Pancreas (tissue), 10 donors: ENCODE results near the gene AMH. TPM values are rescaled to one million over a fixed set of nuclear protein-coding genes. Genes with fewer than 3 reads are reported as not detected.
A peak's percentile ranks its signal among the peaks of the same experiment; 100 is the strongest.

Experiments used
- ATAC-seq, 4 donors: fragments of 200-7000 bp; cut with Tn5 transposase; one replicate each; pipeline versions ENCODE4 v1.8.0 to v1.9.1; 2020; ENCODE audit warnings: mild to moderate bottlenecking in 4 of 4, moderate library complexity in 4 of 4
- DNase-seq, 6 donors: peaks; one replicate each; pipeline ENCODE4 v3.0.0-alpha.2; 2020
- FAIRE-seq: peaks from 2 replicates; lab custom pipeline; 2012; peaks lifted over from hg19 to GRCh38; lab: Jason Lieb, UNC
- H3K27ac ChIP-seq, 4 donors: fragments of 200-600 bp; sonication (generic); 1 replicate in 3 of 4; 2 replicates in 1 of 4; pipeline versions ENCODE4 v1.5.0 to v1.8.0; 2020
- H3K27me3 ChIP-seq, 4 donors: fragments of 200-600 bp; one replicate each; pipeline ENCODE4 v1.8.0; 2021
- H3K36me3 ChIP-seq, 3 donors: fragments of 200-600 bp; sonication (generic) in 1 of 3; one replicate each; pipeline versions ENCODE4 v1.5.0 to v1.8.0; 2020 to 2021
- H3K4me1 ChIP-seq, 3 donors: fragments of 200-600 bp; one replicate each; pipeline ENCODE4 v1.8.0; 2021
- H3K4me3 ChIP-seq, 4 donors: fragments of 200-600 bp; sonication (generic) in 2 of 4; one replicate each; pipeline versions ENCODE4 v1.5.0 to v1.8.0; 2020 to 2021
- H3K9me3 ChIP-seq, 4 donors: fragments of 200-600 bp; one replicate each; pipeline ENCODE4 v1.8.0; 2021
- WGBS, 2 donors: extraction: QIAGEN DNeasy Blood & Tissue Kit; methylation state at CpG; one replicate each; pipeline ENCODE4 v1.1.7; 2013; 5-methylcytosine and 5-hydroxymethylcytosine counted together
- intact Hi-C, 3 donors: fragments of 100-400 bp; cut with DNase I; formaldehyde crosslinking; loops; one replicate each; pipeline versions ENCODE4 v1.11.1 to v1.14.2; 2022
- polyA plus RNA-seq, 2 donors: library from polyadenylated mRNA; stranded (reverse); fragments of 200-250 nt; gene quantifications; one replicate each; pipeline ENCODE4 v1.2.3, GENCODE V29; 2013
- total RNA-seq, 6 donors: library from RNA; stranded (reverse); fragmentation: NEBNext Ultra II Directional in 4 of 6; extraction: Animal tissue kit (Norgen Biotek cat#: 25700) in 4 of 6; gene quantifications; one replicate each; pipeline versions ENCODE4 v1.2.1 to v1.2.4, GENCODE V29; 2021 to 2023
- TF ChIP-seq, protein P1 (sequence below), 4 donors: fragments of 200-600 bp; sonication (generic) in 3 of 4; IDR thresholded peaks; one replicate each; pipeline versions ENCODE4 v1.5.0 to v1.8.0; 2021; ENCODE audit warnings: antibody characterized with exemption in 4 of 4
- donor health status: healthy with polysubstance abuse.
- donor health status: DM: no; HTN: no; CAD: no; lungs with moderate emphysema.
- donor health status: DM: no; HTN: no; CAD: no.
- donor health status: control.
- donor health status: control.
- donor health status: Bipolar disorder and iron deficiency.
- donor health status: DM: yes; HTN: yes; CAD: no.
- donor health status: DM: no; HTN: no; CAD: no.
- donor health status: DM: no; HTN: no; CAD: no.
- donor health status: DM: yes; HTN: yes; CAD: no.

The AMH gene
- total and polyA plus RNA-seq, 8 donors: 1.4 to 9.5 (median 2.4) TPM

DNA sequence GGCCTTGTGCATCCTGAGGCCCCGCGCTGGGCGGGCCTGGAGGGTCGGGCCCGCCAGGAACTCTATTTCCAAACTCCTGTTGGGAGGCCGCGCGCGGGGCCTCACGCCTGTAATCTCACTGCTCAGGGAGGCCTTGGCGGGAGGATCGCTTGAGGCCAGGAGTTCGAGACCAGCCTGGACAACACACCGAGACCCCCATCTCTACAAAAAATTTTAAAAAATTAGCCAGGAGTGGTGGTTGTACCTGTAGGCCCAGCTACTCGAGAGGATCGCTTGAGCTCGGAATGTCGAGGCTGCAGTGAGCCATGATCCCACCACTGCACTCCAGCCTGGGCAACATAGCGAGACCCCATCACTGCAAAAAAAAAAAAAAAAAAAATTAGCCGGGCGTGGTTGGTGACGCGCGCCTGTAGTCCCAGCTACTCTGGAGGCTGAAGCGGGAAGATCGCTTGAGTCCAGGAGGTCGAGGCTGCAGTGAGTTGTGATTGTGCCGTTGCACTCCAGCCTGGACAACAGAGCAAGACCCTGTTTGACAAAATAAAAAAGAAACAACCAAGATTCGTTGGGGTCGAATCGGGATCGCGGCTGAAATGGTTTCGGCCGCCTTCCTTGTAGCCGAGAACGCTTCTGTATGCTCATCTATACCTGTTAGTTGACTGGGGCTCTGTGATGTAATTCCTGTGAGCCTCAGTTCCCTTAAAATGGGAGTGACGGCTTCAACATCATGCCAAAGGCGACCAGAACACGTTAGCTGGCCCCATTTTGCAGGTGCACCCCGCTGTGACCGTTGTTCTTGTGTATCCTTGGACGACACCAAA is 11.9 kb upstream of the AMH start:
- ATAC-seq (no peak), FAIRE-seq (no peak), DNase-seq (peak in 1 of 6 donors; percentile 29)
- Histone ChIP-seq H3K9me3 (no peaks in the 10 kb centered on the region), H3K27me3 (no peaks in the 10 kb centered on the region), H3K27ac (peak overlapping the region; percentile 96 to 100 (median 98)), H3K36me3 (peaks cover 0 to 10% (median 0%) of the 10 kb centered on the region in 3 donors), H3K4me1 (peaks cover 12 to 48% (median 38%) of the 10 kb centered on the region in 3 donors), H3K4me3 (peak overlapping the region; percentile 82 to 96 (median 94))
- TF ChIP-seq, protein P1, sequence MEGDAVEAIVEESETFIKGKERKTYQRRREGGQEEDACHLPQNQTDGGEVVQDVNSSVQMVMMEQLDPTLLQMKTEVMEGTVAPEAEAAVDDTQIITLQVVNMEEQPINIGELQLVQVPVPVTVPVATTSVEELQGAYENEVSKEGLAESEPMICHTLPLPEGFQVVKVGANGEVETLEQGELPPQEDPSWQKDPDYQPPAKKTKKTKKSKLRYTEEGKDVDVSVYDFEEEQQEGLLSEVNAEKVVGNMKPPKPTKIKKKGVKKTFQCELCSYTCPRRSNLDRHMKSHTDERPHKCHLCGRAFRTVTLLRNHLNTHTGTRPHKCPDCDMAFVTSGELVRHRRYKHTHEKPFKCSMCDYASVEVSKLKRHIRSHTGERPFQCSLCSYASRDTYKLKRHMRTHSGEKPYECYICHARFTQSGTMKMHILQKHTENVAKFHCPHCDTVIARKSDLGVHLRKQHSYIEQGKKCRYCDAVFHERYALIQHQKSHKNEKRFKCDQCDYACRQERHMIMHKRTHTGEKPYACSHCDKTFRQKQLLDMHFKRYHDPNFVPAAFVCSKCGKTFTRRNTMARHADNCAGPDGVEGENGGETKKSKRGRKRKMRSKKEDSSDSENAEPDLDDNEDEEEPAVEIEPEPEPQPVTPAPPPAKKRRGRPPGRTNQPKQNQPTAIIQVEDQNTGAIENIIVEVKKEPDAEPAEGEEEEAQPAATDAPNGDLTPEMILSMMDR (IDR thresholded peaks at IDR 0.05): no peak
- WGBS, 2 donors: 40 to 46% methylated on average over 41 to 43 of the region's 43 CpGs
- intact Hi-C loops: loop anchor here in 1 of 3 donors (5.0 to 10.0 kb wide), 2 partner anchors 35 to 82 kb away; partner anchors contain the start of gene AP3D1

DNA sequence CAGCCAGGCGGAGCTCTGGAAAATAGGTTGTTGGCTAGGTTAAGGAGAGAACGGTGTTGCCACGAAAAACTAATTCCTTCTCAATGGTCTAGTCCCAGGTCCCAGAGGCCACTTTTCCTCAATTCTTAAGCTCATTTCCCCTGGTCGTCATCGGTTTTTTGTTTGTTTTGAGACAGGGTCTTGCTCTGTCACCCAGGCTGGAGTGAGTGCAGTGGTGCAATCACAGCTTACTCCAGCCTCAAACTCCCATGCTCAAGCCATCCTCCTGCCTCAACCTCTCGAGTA is 11.3 kb upstream of the AMH start:
- Histone ChIP-seq H3K27ac (no peak overlapping the region), H3K9me3 (no peaks in the 10 kb centered on the region), H3K36me3 (peaks cover 0 to 10% (median 0%) of the 10 kb centered on the region in 3 donors), H3K4me3 (peak overlapping the region in 3 of 4 donors; percentile 92 to 96 (median 95)), H3K4me1 (peaks cover 12 to 48% (median 38%) of the 10 kb centered on the region in 3 donors), H3K27me3 (no peaks in the 10 kb centered on the region)
- TF ChIP-seq, protein P1 (IDR thresholded peaks at IDR 0.05): no peak
- intact Hi-C loops: loop anchor here in 1 of 3 donors (5.0 to 10.0 kb wide), 2 partner anchors 34 to 83 kb away; partner anchors contain the start of gene AP3D1
- ATAC-seq (no peak), DNase-seq (no peak), FAIRE-seq (no peak)
- 73 to 87% methylated on average over 6 of the region's 6 CpGs for WGBS, 2 donors

DNA sequence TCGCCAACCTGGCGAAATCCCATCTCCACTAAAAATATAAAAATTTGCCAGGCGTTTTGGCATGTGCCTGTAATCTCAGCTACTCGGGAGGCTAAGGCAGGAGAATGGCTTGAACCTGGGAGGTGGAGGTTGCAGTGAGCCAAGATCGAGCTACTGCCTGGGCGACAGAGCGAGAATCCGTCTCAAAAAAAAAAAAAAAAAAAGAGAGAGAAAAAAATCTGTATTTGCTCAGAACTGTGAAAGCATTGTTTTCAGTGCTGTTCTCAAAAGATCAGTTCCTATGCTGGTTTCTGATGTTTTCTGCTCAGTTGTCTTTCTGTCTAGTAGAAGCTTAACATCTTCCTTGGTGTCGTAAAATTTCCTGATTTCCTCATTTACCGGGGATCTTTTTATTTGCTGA is 9.9 kb upstream of the AMH start:
- no peak for FAIRE-seq
- peak in 1 of 6 donors; percentile 14 for DNase-seq
- no peaks in the 10 kb centered on the region for H3K27me3 ChIP-seq
- H3K36me3 ChIP-seq: peaks cover 0 to 10% (median 10%) of the 10 kb centered on the region in 3 donors
- intact Hi-C loops: loop anchor here in 1 of 3 donors (5.0 to 10.0 kb wide), 2 partner anchors 33 to 84 kb away; partner anchors contain the start of gene AP3D1
- H3K4me3 ChIP-seq: peak overlapping the region in 1 of 4 donors; percentile 33
- TF ChIP-seq, protein P1 (IDR thresholded peaks at IDR 0.05): no peak
- ATAC-seq: no peak
- H3K9me3 ChIP-seq: no peaks in the 10 kb centered on the region
- H3K4me1 ChIP-seq: peaks cover 12 to 48% (median 38%) of the 10 kb centered on the region in 3 donors
- H3K27ac ChIP-seq: peak overlapping the region in 2 of 4 donors; percentile 41 to 64
- WGBS, 2 donors: 57 to 62% methylated on average over 10 of the region's 10 CpGs

DNA sequence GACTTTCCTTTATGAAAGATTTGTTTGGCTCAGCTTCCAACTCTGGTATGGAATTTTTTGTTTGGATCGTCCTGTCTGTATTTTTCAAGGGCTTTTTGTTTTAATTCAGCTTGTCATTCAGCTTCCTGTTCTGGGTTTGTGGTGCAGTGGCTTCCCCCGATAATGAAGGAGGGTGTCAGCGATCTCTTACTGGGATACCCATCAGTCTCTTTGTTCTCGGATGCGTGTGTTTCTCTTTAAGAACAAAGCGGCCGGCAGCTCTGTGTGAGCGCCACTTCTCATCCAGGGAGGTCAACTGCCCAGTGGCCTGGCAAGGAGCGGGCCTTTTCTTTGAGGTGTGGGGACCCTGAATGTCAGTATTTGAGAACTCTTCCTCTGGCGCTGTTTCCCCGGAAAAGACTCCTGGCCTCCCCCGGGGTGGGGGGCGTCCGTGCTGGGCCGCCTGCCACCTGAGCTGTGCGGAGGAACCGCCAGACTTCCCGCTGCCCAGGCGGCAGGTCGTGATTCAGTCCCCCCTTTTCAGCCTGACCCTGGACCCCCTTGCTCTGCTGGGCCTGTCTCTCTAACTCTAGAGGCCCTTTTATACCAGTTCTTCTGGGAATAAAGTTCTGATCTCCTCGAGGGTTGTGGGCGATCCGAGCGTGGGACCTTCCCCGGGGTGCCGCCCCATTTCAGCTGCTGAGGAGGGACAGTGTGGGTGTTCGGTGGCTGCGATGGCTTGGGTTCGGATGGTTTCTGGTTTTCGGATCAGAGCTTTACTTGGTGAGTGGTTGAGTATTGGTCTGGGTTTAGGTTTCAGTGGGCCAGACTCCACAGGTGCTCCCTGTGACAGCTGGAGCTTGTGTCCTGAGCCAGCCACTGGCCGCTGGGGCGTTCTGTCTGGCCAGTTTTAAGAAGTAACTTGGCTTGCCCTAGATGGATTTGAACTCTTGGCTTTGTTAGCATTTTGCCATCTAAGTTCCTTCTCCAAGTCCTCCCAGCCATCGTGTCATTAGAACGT is 9.1 kb upstream of the AMH start:
- Histone ChIP-seq H3K27me3 (no peaks in the 10 kb centered on the region), H3K36me3 (peaks cover 4 to 19% (median 19%) of the 10 kb centered on the region in 3 donors), H3K4me3 (peak overlapping the region in 2 of 4 donors; percentile 25 to 33), H3K4me1 (peaks cover 12 to 42% (median 31%) of the 10 kb centered on the region in 3 donors), H3K9me3 (no peaks in the 10 kb centered on the region), H3K27ac (peak overlapping the region in 3 of 4 donors; percentile 7 to 64 (median 41))
- peak in 2 of 6 donors; percentile 23 to 47 for DNase-seq
- ATAC-seq: no peak
- intact Hi-C loops: loop anchor here in 1 of 3 donors (5.0 to 10.0 kb wide), 2 partner anchors 32 to 85 kb away; partner anchors contain the start of gene AP3D1
- FAIRE-seq: no peak
- TF ChIP-seq, protein P1 (IDR thresholded peaks at IDR 0.05): no peak
- WGBS, 2 donors: 22 to 41% methylated on average over 34 of the region's 34 CpGs
